HUES64 (cell line): ENCODE measurements around the gene ANKRD18A.

ENCODE experiments used
- H3K27ac ChIP-seq: 2 replicates; pipeline ENCODE4 v1.7.0; 2013; ENCODE audit warnings: low read depth, low read length, inconsistent platforms
- H3K27me3 ChIP-seq: 2 replicates; pipeline ENCODE4 v1.6.1; 2013; ENCODE audit warnings: mild to moderate bottlenecking, low read length; ENCODE audit not compliant: insufficient read depth
- H3K36me3 ChIP-seq: 2 replicates; pipeline ENCODE4 v1.6.1; 2013; ENCODE audit warnings: mild to moderate bottlenecking, low read length; ENCODE audit not compliant: insufficient read depth
- H3K4me1 ChIP-seq: 2 replicates; pipeline ENCODE4 v1.6.1; 2013; ENCODE audit warnings: mild to moderate bottlenecking, low read length, moderate library complexity; ENCODE audit not compliant: insufficient read depth
- H3K4me3 ChIP-seq: 2 replicates; pipeline ENCODE4 v1.5.1; 2013; ENCODE audit warnings: mild to moderate bottlenecking, low read length, moderate library complexity
- H3K9ac ChIP-seq: 2 replicates; pipeline ENCODE4 v1.6.1; 2013; ENCODE audit warnings: mild to moderate bottlenecking, low read depth, low read length
- H3K9me3 ChIP-seq: 2 replicates; pipeline ENCODE4 v1.6.1; 2013; ENCODE audit warnings: low read depth, low read length; ENCODE audit not compliant: insufficient read depth
- WGBS: fragments of 150-250, 120-280 bp; methylation state at CpG from one replicate; pipeline ENCODE4 v1.1.7; 2013; ENCODE audit warnings: missing lambda C conversion rate; 5-methylcytosine and 5-hydroxymethylcytosine counted together

ANKRD18A gene

GRCh38 chr9:38526591-38526990 lies 93.8 kb downstream of the ANKRD18A start:
- H3K27me3 ChIP-seq, result no peaks in the 10 kb centered on the region
- H3K4me3 ChIP-seq, result no peak overlapping the region
- H3K27ac ChIP-seq, result no peak overlapping the region
- H3K4me1 ChIP-seq, result no peaks in the 10 kb centered on the region; the same call in 1 of the 2 replicates
- peaks cover 3% of the 10 kb centered on the region; the same call in 1 of the 2 replicates for H3K9me3 ChIP-seq
- no peak overlapping the region for H3K9ac ChIP-seq
- H3K36me3 ChIP-seq, result no peaks in the 10 kb centered on the region
- 96% methylated on average over 38 of the region's 38 CpGs for WGBS

- Histone ChIP-seq H3K4me3 (no peak overlapping the region), H3K4me1 (no peaks in the 10 kb centered on the region; the same call in 1 of the 2 replicates), H3K27ac (no peak overlapping the region), H3K9ac (no peak overlapping the region), H3K36me3 (no peaks in the 10 kb centered on the region), H3K27me3 (no peaks in the 10 kb centered on the region), H3K9me3 (no peaks in the 10 kb centered on the region)
- 92% methylated on average over 5 of the region's 5 CpGs for WGBS
Observed at GRCh38 chr9:38523121-38523520, 97.3 kb downstream of the ANKRD18A start.

- Histone ChIP-seq H3K27ac (no peak overlapping the region), H3K4me3 (no peak overlapping the region), H3K9ac (no peak overlapping the region), H3K36me3 (no peaks in the 10 kb centered on the region), H3K4me1 (no peaks in the 10 kb centered on the region), H3K27me3 (no peaks in the 10 kb centered on the region), H3K9me3 (no peaks in the 10 kb centered on the region)
- WGBS, result 83% methylated on average over 1 of the region's 2 CpGs
Observed at GRCh38 chr9:38521762-38522161, 98.6 kb downstream of the ANKRD18A start.
